CD8-positive, alpha-beta memory T cell (primary cell): ENCODE data around the gene HSD11B1L. TPM values are rescaled to one million over a fixed set of nuclear protein-coding genes. Genes with fewer than 3 reads are reported as not detected.

Source experiments
- CTCF ChIA-PET: fragments of 350-600 bp; sonication (Branson Sonifier 250); formaldehyde crosslinking; loops from one replicate; lab custom pipeline; 2021; ENCODE audit warnings: antibody characterized with exemption; lab: Charles Lee
- POLR2A ChIA-PET: fragments of 350-600 bp; sonication (Branson Sonifier 250); formaldehyde crosslinking; loops from one replicate; lab custom pipeline; 2021; ENCODE audit warnings: antibody characterized with exemption; lab: Charles Lee
- DNase-seq, 5 donors: peaks; one replicate each; pipeline versions ENCODE4 v3.0.0 to v3.0.0-alpha.2; 2020 to 2022; ENCODE audit warnings: mixed read lengths in 1 of 5
- H3K27ac ChIP-seq: one replicate; pipeline ENCODE4 v1.7.0; 2013; ENCODE audit warnings: low read depth, mild to moderate bottlenecking, low read length, moderate library complexity
- H3K27me3 ChIP-seq: 2 replicates; pipeline ENCODE4 v1.7.0; 2013; ENCODE audit warnings: low read length, mild to moderate bottlenecking; ENCODE audit not compliant: insufficient read depth, poor library complexity, severe bottlenecking
- H3K36me3 ChIP-seq: 2 replicates; pipeline ENCODE4 v1.7.0; 2013; ENCODE audit warnings: mild to moderate bottlenecking, low read length, moderate library complexity; ENCODE audit not compliant: insufficient read depth
- H3K4me1 ChIP-seq: 2 replicates; pipeline ENCODE4 v1.7.0; 2013; ENCODE audit warnings: mild to moderate bottlenecking, low read length, moderate library complexity; ENCODE audit not compliant: insufficient read depth
- H3K4me3 ChIP-seq: 2 replicates; pipeline ENCODE4 v1.7.0; 2013; ENCODE audit warnings: mild to moderate bottlenecking, low read length
- H3K9me3 ChIP-seq: 2 replicates; pipeline ENCODE4 v1.7.0; 2013; ENCODE audit warnings: mild to moderate bottlenecking, low read length
- H3K27ac Mint-ChIP-seq, 8 donors: one replicate each; pipeline ENCODE4 v1.8.0; 2020 to 2021; ENCODE audit warnings: mixed read lengths in 8 of 8, mild to moderate bottlenecking in 6 of 8, inconsistent platforms in 3 of 8, moderate library complexity in 3 of 8
- H3K27me3 Mint-ChIP-seq, 2 donors: one replicate each; pipeline ENCODE4 v1.8.0; 2020 to 2021; ENCODE audit warnings: mixed read lengths in 2 of 2, mild to moderate bottlenecking in 1 of 2, moderate library complexity in 1 of 2
- H3K36me3 Mint-ChIP-seq, 3 donors: one replicate each; pipeline ENCODE4 v1.8.0; 2020 to 2021; ENCODE audit warnings: mixed read lengths in 3 of 3, inconsistent platforms in 1 of 3, mild to moderate bottlenecking in 1 of 3
- H3K4me1 Mint-ChIP-seq, 3 donors: one replicate each; pipeline ENCODE4 v1.8.0; 2020 to 2021; ENCODE audit warnings: mixed read lengths in 3 of 3, inconsistent platforms in 1 of 3, mild to moderate bottlenecking in 1 of 3
- H3K4me3 Mint-ChIP-seq, 7 donors: one replicate each; pipeline ENCODE4 v1.8.0; 2020 to 2021; ENCODE audit warnings: mixed read lengths in 7 of 7, mild to moderate bottlenecking in 6 of 7, moderate library complexity in 4 of 7, inconsistent platforms in 2 of 7
- H3K9me3 Mint-ChIP-seq, 5 donors: one replicate each; pipeline ENCODE4 v1.8.0; 2020 to 2022; ENCODE audit warnings: mixed read lengths in 5 of 5, mild to moderate bottlenecking in 3 of 5, moderate library complexity in 2 of 5, inconsistent platforms in 1 of 5
- polyA plus RNA-seq: library from polyadenylated mRNA; unstranded; fragments of 300-500 nt; fragmentation: Illumina TruSeq; gene quantifications from one replicate; pipeline ENCODE4 v1.2.3, GENCODE V29; 2021
- total RNA-seq, 2 experiments: library from RNA; stranded (reverse); gene quantifications; one replicate each; pipeline ENCODE4 v1.2.3, GENCODE V29; 2021

Gene HSD11B1L
- total and polyA plus RNA-seq, 3 experiments from 2014 or later = 1.4 to 4.0 (median 2.3) TPM

GRCh38 chr19:5654931-5655330, 25.9 kb upstream of the HSD11B1L start:
- Mint-ChIP-seq H3K9me3 (no peaks in the 10 kb centered on the region), H3K4me1 (no peaks in the 10 kb centered on the region), H3K4me3 (no peak overlapping the region), H3K36me3 (peaks cover 0 to 92% (median 23%) of the 10 kb centered on the region in 3 donors), H3K27ac (no peak overlapping the region), H3K27me3 (no peaks in the 10 kb centered on the region)
- Histone ChIP-seq H3K9me3 (no peaks in the 10 kb centered on the region), H3K36me3 (peaks cover 61% of the 10 kb centered on the region), H3K27me3 (no peaks in the 10 kb centered on the region), H3K27ac (no peak overlapping the region), H3K4me1 (no peaks in the 10 kb centered on the region), H3K4me3 (no peak overlapping the region)
- no peak for DNase-seq
- CTCF ChIA-PET = no interaction called here
- POLR2A ChIA-PET = no interaction called here

- H3K36me3 Mint-ChIP-seq = peaks cover 0 to 92% (median 21%) of the 10 kb centered on the region in 3 donors
Measured at GRCh38 chr19:5655412-5655811, 25.4 kb upstream of the HSD11B1L start.

GRCh38 chr19:5661483-5661882, 19.3 kb upstream of the HSD11B1L start:
- H3K27ac ChIP-seq = no peak overlapping the region
- Mint-ChIP-seq H3K27me3 (peaks cover 0 to 1% of the 10 kb centered on the region in 2 donors), H3K36me3 (peaks cover 0 to 88% (median 17%) of the 10 kb centered on the region in 3 donors), H3K4me3 (no peak overlapping the region), H3K27ac (peak overlapping the region in 1 of 8 donors; percentile 69), H3K9me3 (no peaks in the 10 kb centered on the region), H3K4me1 (no peaks in the 10 kb centered on the region)
- no peaks in the 10 kb centered on the region for H3K9me3 ChIP-seq
- CTCF ChIA-PET = interaction anchor here (0.6 to 0.7 kb wide), 2 partner anchors 53 to 280 kb away, joined by 3 read pairs; no protein-coding TSS in a partner anchor
- no peaks in the 10 kb centered on the region for H3K4me1 ChIP-seq
- POLR2A ChIA-PET = no interaction called here
- H3K27me3 ChIP-seq = no peaks in the 10 kb centered on the region
- no peak for DNase-seq
- peaks cover 69% of the 10 kb centered on the region for H3K36me3 ChIP-seq
- no peak overlapping the region for H3K4me3 ChIP-seq

More at GRCh38 chr19:5655412-5655811, 25.4 kb upstream of the HSD11B1L start:
- H3K27ac ChIP-seq = no peak overlapping the region
- peaks cover 63% of the 10 kb centered on the region for H3K36me3 ChIP-seq
- Mint-ChIP-seq H3K4me3 (no peak overlapping the region), H3K9me3 (no peaks in the 10 kb centered on the region), H3K27ac (peak overlapping the region in 2 of 8 donors; percentile 6 to 54), H3K4me1 (no peaks in the 10 kb centered on the region), H3K27me3 (no peaks in the 10 kb centered on the region)
- no peaks in the 10 kb centered on the region for H3K4me1 ChIP-seq
- H3K4me3 ChIP-seq = no peak overlapping the region
- CTCF ChIA-PET = no interaction called here
- no peaks in the 10 kb centered on the region for H3K9me3 ChIP-seq
- H3K27me3 ChIP-seq = no peaks in the 10 kb centered on the region
- no peak for DNase-seq
- POLR2A ChIA-PET = no interaction called here

- H3K9me3 ChIP-seq = no peaks in the 10 kb centered on the region
- no peaks in the 10 kb centered on the region for H3K4me1 Mint-ChIP-seq
- peaks cover 0 to 92% (median 16%) of the 10 kb centered on the region in 3 donors for H3K36me3 Mint-ChIP-seq
- H3K4me1 ChIP-seq = no peaks in the 10 kb centered on the region
- peaks cover 0 to 4% of the 10 kb centered on the region in 2 donors for H3K27me3 Mint-ChIP-seq
- H3K9me3 Mint-ChIP-seq = no peaks in the 10 kb centered on the region
- CTCF ChIA-PET = no interaction called here
- POLR2A ChIA-PET = no interaction called here
- H3K27ac Mint-ChIP-seq = no peak overlapping the region
- peaks cover 74% of the 10 kb centered on the region for H3K36me3 ChIP-seq
- H3K4me3 ChIP-seq = no peak overlapping the region
- DNase-seq = no peak
- no peaks in the 10 kb centered on the region for H3K27me3 ChIP-seq
- no peak overlapping the region for H3K27ac ChIP-seq
- no peak overlapping the region for H3K4me3 Mint-ChIP-seq
Measured at GRCh38 chr19:5663904-5664303, 16.9 kb upstream of the HSD11B1L start.

GRCh38 chr19:5664515-5664914, 16.3 kb upstream of the HSD11B1L start:
- Histone ChIP-seq H3K36me3 (peaks cover 81% of the 10 kb centered on the region), H3K27ac (no peak overlapping the region), H3K4me1 (no peaks in the 10 kb centered on the region), H3K27me3 (no peaks in the 10 kb centered on the region), H3K9me3 (no peaks in the 10 kb centered on the region), H3K4me3 (no peak overlapping the region)
- Mint-ChIP-seq H3K9me3 (no peaks in the 10 kb centered on the region), H3K4me1 (no peaks in the 10 kb centered on the region), H3K27ac (peak overlapping the region in 1 of 8 donors; percentile 34), H3K27me3 (peaks cover 0 to 4% of the 10 kb centered on the region in 2 donors), H3K4me3 (no peak overlapping the region), H3K36me3 (peaks cover 0 to 92% (median 19%) of the 10 kb centered on the region in 3 donors)
- CTCF ChIA-PET = no interaction called here
- no peak for DNase-seq
- POLR2A ChIA-PET = no interaction called here

GRCh38 chr19:5665781-5666513, 14.9 kb upstream of the HSD11B1L start:
- no peaks in the 10 kb centered on the region for H3K4me1 ChIP-seq
- no peak overlapping the region for H3K27ac ChIP-seq
- ChIA-PET POLR2A (no interaction called here), CTCF (interaction anchor here (1.0 kb wide), 1 partner anchor 22 kb away, joined by 3 read pairs; no protein-coding TSS in a partner anchor)
- peaks cover 0 to 85% (median 17%) of the 10 kb centered on the region in 3 donors for H3K36me3 Mint-ChIP-seq
- H3K4me1 Mint-ChIP-seq = no peaks in the 10 kb centered on the region
- H3K9me3 Mint-ChIP-seq = no peaks in the 10 kb centered on the region
- peaks cover 0 to 4% of the 10 kb centered on the region in 2 donors for H3K27me3 Mint-ChIP-seq
- H3K27me3 ChIP-seq = no peaks in the 10 kb centered on the region
- H3K4me3 Mint-ChIP-seq = no peak overlapping the region
- H3K9me3 ChIP-seq = no peaks in the 10 kb centered on the region
- no peak for DNase-seq
- peaks cover 69% of the 10 kb centered on the region for H3K36me3 ChIP-seq
- H3K4me3 ChIP-seq = no peak overlapping the region
- H3K27ac Mint-ChIP-seq = peak overlapping the region in 2 of 8 donors; percentile 54 to 74

- Histone ChIP-seq H3K4me3 (no peak overlapping the region), H3K27me3 (no peaks in the 10 kb centered on the region), H3K4me1 (no peaks in the 10 kb centered on the region), H3K9me3 (no peaks in the 10 kb centered on the region), H3K36me3 (peaks cover 59% of the 10 kb centered on the region), H3K27ac (no peak overlapping the region)
- Mint-ChIP-seq H3K4me1 (no peaks in the 10 kb centered on the region), H3K4me3 (no peak overlapping the region), H3K36me3 (peaks cover 0 to 78% (median 15%) of the 10 kb centered on the region in 3 donors), H3K27me3 (peaks cover 0 to 4% of the 10 kb centered on the region in 2 donors), H3K27ac (peak overlapping the region in 3 of 8 donors; percentile 56 to 61 (median 61)), H3K9me3 (no peaks in the 10 kb centered on the region)
- ChIA-PET POLR2A (no interaction called here), CTCF (no interaction called here)
- DNase-seq = no peak
Measured at GRCh38 chr19:5666921-5667610, 13.8 kb upstream of the HSD11B1L start.

GRCh38 chr19:5667751-5668271, 13.0 kb upstream of the HSD11B1L start:
- no peaks in the 10 kb centered on the region for H3K27me3 ChIP-seq
- no peak overlapping the region for H3K4me3 ChIP-seq
- H3K4me1 Mint-ChIP-seq = no peaks in the 10 kb centered on the region
- H3K27ac Mint-ChIP-seq = no peak overlapping the region
- H3K4me1 ChIP-seq = no peaks in the 10 kb centered on the region
- POLR2A ChIA-PET = interaction anchor here (0.7 kb wide), 1 partner anchor 410 kb away, joined by 3 read pairs; no protein-coding TSS in a partner anchor
- H3K27me3 Mint-ChIP-seq = peaks cover 0 to 4% of the 10 kb centered on the region in 2 donors
- no peak for DNase-seq
- H3K9me3 ChIP-seq = no peaks in the 10 kb centered on the region
- H3K36me3 Mint-ChIP-seq = peaks cover 0 to 72% (median 15%) of the 10 kb centered on the region in 3 donors
- CTCF ChIA-PET = no interaction called here
- no peak overlapping the region for H3K27ac ChIP-seq
- no peak overlapping the region for H3K4me3 Mint-ChIP-seq
- peaks cover 56% of the 10 kb centered on the region for H3K36me3 ChIP-seq
- no peaks in the 10 kb centered on the region for H3K9me3 Mint-ChIP-seq
